ENCODE results near the gene ADAMTSL5.

DNA sequence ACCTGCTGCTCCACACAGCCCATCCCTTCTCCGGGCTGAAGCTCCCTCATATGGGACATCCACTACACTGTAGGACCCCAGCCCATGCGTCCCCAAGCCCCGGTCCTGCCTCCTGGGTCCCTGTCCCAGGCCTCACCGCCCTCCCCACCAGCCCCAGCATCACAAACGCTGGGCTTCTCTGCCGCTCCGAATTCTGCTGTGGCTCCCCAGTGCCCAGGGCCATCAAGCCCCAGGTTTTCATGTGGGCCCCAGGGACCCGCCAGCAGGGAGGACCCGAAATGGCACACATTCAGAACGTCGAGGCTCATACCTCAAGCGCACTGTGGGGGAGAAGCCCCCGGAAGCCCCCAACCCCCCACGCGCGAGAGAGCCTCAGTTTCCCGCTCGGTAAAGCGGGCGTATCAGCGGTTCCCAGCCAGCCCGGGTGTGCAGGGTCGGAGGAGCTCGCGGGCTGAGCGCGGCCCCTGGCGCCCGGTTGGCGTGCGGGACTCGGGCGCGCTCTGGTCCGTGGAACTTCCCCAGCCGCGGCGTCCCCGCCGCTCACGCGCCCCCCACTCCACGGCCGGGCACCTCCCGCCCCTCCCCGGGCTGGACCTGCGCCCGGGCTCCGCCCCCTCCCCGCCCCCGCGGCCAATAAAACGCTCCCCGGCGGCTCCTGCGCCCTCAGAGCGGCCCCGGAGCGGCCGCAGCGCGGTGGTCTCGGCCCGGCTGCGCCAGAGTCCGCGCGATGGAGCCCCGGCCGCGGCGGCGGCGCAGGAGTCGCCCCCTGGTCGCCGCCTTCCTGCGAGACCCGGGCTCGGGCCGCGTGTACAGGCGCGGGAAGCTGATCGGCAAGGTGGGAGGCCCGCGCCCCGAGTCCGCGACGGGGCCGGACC, 10.8 kb upstream of the ADAMTSL5 start, which contains the start of gene PLK5:
- TF ChIP-seq, protein P1, sequence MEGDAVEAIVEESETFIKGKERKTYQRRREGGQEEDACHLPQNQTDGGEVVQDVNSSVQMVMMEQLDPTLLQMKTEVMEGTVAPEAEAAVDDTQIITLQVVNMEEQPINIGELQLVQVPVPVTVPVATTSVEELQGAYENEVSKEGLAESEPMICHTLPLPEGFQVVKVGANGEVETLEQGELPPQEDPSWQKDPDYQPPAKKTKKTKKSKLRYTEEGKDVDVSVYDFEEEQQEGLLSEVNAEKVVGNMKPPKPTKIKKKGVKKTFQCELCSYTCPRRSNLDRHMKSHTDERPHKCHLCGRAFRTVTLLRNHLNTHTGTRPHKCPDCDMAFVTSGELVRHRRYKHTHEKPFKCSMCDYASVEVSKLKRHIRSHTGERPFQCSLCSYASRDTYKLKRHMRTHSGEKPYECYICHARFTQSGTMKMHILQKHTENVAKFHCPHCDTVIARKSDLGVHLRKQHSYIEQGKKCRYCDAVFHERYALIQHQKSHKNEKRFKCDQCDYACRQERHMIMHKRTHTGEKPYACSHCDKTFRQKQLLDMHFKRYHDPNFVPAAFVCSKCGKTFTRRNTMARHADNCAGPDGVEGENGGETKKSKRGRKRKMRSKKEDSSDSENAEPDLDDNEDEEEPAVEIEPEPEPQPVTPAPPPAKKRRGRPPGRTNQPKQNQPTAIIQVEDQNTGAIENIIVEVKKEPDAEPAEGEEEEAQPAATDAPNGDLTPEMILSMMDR (IDR thresholded peaks at IDR 0.05): no peak
- TF ChIP-seq POLR2A (IDR thresholded peaks at IDR 0.05): no peak

Measured in esophagus squamous epithelium (tissue), 4 donors.